Cardiac muscle cell (in vitro differentiated cells and primary cell): Measurements from ENCODE around the gene SF1. TPM values are rescaled to one million over a fixed set of nuclear protein-coding genes. Genes with fewer than 3 reads are reported as not detected.

Experiments used
- DNase-seq, 2 donors: peaks; one replicate each; pipeline versions ENCODE4 v3.0.0 to v3.0.0-alpha.2; 2010 to 2017; ENCODE audit warnings: low read depth in 1 of 2, low spot score in 1 of 2
- H3K27ac ChIP-seq: fragments of 200-600 bp; sonication (generic); 2 replicates; pipeline ENCODE4 v1.5.1; 2016
- H3K27me3 ChIP-seq: fragments of 200-600 bp; sonication (generic); 2 replicates; pipeline ENCODE4 v1.6.0; 2016; ENCODE audit warnings: control low read depth
- H3K36me3 ChIP-seq: fragments of 200-600 bp; sonication (generic); 2 replicates; pipeline ENCODE4 v1.5.1; 2016; ENCODE audit warnings: control low read depth
- H3K4me1 ChIP-seq: fragments of 200-600 bp; sonication (generic); 2 replicates; pipeline ENCODE4 v1.8.1; 2017; ENCODE audit warnings: low read depth, mild to moderate bottlenecking, mixed run types
- H3K4me3 ChIP-seq: fragments of 200-600 bp; sonication (generic); 2 replicates; pipeline ENCODE4 v1.5.1; 2016; ENCODE audit warnings: mild to moderate bottlenecking
- H3K9me3 ChIP-seq: fragments of 200-600 bp; sonication (generic); 2 replicates; pipeline ENCODE4 v1.5.1; 2017; ENCODE audit warnings: low read depth, mild to moderate bottlenecking, control low read depth
- polyA plus RNA-seq: library from polyadenylated mRNA; unstranded; fragments of >200 nt; fragmentation: Nextera tagmentation; extraction: Ambion mirVana; gene quantifications from 2 replicates; pipeline ENCODE4 v1.2.1, GENCODE V29; 2016
- total RNA-seq: library from RNA; depleted of rRNA; stranded (reverse); fragments of >200 nt; gene quantifications from 2 replicates; pipeline ENCODE4 v1.2.3, GENCODE V29; 2016
- TF ChIP-seq, protein P1 (sequence below): IDR thresholded peaks from 2 replicates; pipeline ENCODE4 v1.5.1; 2012; ENCODE audit warnings: low read depth, mild to moderate bottlenecking, low read length

The SF1 gene
- total and polyA plus RNA-seq, 2 experiments from 2014 or later: 143 to 360 TPM

DNA sequence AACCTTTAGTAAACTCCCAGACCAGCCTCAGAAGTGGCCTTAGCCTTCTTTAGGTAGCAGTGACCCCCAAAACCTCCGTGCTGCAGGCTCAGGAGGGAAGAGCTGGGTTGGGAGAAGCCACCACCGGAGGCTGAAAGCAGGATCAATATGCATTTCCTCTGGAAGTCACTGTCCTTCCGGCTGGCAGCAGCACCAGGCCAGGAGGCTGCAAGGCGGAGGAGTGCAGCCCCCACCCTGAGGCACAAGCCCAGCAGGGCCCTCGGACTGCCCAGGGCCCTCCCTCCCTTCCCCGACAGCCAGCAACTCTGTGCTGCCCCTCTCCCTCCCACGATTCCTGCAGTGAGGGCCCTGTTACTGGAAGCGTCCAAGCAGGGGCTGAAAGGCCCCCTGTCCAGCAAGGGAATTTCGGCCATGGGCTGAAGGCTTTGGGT lies 52.1 kb downstream of the SF1 start:
- Histone ChIP-seq H3K4me1 (peaks cover 3% of the 10 kb centered on the region), H3K27me3 (peaks cover 18% of the 10 kb centered on the region), H3K36me3 (no peaks in the 10 kb centered on the region), H3K27ac (no peak overlapping the region), H3K9me3 (no peaks in the 10 kb centered on the region), H3K4me3 (no peak overlapping the region)
- DNase-seq: no peak
- TF ChIP-seq, protein P1, sequence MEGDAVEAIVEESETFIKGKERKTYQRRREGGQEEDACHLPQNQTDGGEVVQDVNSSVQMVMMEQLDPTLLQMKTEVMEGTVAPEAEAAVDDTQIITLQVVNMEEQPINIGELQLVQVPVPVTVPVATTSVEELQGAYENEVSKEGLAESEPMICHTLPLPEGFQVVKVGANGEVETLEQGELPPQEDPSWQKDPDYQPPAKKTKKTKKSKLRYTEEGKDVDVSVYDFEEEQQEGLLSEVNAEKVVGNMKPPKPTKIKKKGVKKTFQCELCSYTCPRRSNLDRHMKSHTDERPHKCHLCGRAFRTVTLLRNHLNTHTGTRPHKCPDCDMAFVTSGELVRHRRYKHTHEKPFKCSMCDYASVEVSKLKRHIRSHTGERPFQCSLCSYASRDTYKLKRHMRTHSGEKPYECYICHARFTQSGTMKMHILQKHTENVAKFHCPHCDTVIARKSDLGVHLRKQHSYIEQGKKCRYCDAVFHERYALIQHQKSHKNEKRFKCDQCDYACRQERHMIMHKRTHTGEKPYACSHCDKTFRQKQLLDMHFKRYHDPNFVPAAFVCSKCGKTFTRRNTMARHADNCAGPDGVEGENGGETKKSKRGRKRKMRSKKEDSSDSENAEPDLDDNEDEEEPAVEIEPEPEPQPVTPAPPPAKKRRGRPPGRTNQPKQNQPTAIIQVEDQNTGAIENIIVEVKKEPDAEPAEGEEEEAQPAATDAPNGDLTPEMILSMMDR: no peak

DNA sequence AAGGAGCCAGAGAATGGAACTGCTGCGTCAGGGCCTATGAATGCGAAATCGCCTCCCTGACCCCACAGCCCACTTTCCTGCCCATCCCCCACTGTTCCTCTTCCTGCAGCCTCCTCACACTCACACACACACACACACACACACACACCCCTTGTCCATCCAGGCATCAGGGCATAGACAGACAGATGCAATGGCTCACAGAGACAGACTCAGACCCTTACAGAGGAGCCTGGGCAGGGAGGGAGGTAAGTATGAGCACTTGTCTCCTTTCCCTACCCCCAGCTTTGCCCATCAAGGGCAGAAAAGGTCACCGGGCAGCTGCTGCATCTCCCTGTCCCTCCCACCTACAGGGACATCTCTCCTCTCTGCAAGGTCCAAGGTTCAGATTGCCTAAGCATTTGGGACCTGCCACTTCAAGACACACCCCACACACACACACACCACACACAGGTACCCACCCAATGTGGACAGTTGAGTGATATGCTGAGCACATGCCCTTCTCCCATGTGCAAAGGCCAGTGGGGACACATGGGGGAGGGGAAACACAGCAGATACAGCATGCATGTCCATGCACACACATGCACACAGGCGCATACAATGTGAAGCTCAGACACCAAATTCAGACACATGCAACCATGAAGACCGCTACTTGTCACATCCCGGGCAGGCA lies 53.3 kb downstream of the SF1 start:
- TF ChIP-seq, protein P1: no peak
- no peak overlapping the region for H3K4me3 ChIP-seq
- no peak for DNase-seq
- H3K36me3 ChIP-seq: no peaks in the 10 kb centered on the region
- peaks cover 30% of the 10 kb centered on the region for H3K27me3 ChIP-seq
- H3K9me3 ChIP-seq: no peaks in the 10 kb centered on the region
- H3K27ac ChIP-seq: no peak overlapping the region
- peaks cover 3% of the 10 kb centered on the region for H3K4me1 ChIP-seq

DNA sequence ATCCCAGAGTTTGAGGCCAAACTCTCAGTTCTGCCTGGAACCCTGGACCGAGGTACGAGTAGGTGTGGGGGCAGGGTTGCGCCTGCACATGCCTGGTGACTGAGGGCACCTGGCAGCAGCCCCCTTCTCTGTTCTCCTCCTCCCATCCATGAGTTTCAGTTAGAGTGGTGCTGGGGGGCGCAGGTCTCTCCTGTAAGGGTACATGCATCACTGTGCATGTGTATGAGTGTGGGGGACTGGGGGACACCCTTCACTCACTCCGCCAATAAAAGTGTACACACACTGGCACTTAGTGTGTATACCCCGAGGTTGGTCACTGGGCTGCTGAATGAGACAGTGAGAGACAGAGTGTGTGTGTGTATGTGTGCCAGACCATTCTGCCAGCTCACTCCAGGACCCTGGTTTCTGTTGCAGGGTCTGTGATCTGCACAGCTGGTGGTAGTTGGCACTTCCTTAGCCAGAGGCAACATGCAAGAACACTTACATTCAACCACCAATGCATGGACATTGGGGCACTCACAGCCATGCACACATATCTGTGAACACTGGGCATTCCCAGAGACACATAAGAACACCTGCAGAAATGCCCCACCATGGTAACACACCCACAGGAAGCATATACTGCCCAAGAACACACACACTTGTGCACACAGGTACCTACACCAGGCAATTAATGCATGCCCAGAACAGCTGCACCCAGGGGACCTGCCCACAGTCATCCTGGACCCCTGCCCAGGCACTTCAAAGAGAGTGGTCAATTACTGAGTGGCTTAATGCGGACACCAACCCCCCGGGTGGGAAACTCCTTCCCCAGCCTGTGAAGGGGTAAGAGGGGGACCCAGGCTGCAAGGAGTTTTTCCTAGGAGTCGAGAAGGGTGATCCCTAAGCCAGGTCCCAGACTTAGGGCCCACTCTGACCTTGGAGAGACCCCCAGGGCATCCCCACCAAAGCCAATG lies 54.2 kb downstream of the SF1 start:
- DNase-seq: no peak
- Histone ChIP-seq H3K27ac (no peak overlapping the region), H3K4me3 (no peak overlapping the region), H3K36me3 (no peaks in the 10 kb centered on the region), H3K9me3 (no peaks in the 10 kb centered on the region), H3K4me1 (peaks cover 3% of the 10 kb centered on the region), H3K27me3 (peaks cover 38% of the 10 kb centered on the region)
- TF ChIP-seq, protein P1: no peak

DNA sequence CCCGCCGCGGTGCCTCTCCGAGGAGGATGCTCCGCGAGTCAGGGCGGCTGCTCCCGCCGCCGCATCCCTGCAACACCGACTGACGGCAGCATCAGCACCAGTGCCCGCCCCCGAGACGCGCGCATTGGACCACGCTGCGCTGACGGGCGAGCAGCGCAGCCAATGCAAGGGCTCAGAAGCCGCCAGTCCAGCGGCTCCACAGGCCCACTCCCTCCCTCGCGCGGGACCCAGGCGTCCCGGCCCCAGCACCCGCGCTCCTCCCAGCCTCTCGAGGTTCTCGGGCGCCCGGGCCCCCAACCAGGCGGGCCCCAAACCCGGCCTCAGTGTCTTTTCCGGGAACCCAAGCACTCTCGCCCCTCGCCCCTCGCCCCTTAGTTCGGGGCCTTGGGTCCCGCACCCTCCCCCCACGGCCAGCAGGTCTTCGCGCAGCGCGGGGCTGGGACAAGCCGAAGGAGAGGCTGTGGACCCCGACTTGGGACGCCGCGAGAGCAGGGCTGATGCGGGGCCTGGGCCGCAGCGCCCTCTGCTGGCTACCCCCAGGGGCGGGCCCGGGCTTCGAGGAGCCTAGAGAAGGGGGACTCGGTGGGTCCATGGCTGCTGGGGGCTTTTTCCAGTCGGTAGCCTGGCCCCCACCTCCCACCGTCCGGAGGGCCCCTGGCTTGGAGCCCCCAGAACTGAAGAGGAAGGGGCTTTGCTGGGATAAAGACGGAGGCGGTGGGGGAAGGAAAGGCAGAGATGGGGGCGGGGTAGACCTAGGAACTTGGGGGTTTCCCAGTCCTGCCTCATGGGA lies 55.0 kb downstream of the SF1 start, which contains the start of gene NRXN2:
Gene NRXN2 (minus strand): TSS at position 81 of the 790 bp plus-strand sequence. CDS start 9,498 bp downstream, outside the sequence.
- Histone ChIP-seq H3K36me3 (no peaks in the 10 kb centered on the region), H3K9me3 (no peaks in the 10 kb centered on the region), H3K27ac (no peak within 1 kb of the TSS), H3K4me1 (peaks cover 3% of the 10 kb centered on the region), H3K27me3 (peaks cover 46% of the 10 kb centered on the region), H3K4me3 (peak within 1 kb of the TSS; percentile 81)
- TF ChIP-seq, protein P1: peak; percentile 99
- DNase-seq: peak; percentile 85 to 92
